ENCODE measurements around the gene WDR5B.

The WDR5B gene

DNA sequence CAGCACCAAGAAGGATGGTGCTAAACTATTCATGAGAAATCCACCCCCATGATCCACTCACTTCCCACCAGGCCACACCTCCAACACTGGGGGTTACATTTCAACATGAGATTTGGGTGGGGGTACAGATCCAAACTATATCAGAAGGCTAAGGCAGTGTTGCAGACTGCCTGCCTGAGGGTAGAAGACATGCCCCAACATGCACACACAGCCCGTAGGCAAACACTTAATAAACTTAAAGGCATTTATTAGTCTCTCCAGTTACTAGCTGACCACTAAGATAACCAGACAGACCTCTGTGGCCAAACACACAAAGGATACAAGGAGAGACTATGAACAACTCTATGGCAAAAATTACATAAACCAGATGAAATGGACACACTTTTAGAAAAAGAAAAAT, 21.7 kb downstream of the WDR5B start:
- Histone ChIP-seq H3K4me3 (ENCODE audit: low read length in 2 of 2) (no peak overlapping the region), H3K36me3 (ENCODE audit: control insufficient read depth in 2 of 2, insufficient read depth in 2 of 2, low read length in 2 of 2) (no peaks in the 10 kb centered on the region), H3K27me3 (ENCODE audit: control insufficient read depth in 1 of 2, insufficient read depth in 2 of 2, low read length in 2 of 2) (no peaks in the 10 kb centered on the region), H3K4me1 (ENCODE audit: control insufficient read depth, insufficient read depth, low read length) (no peaks in the 10 kb centered on the region), H3K27ac (ENCODE audit: low read length) (no peak overlapping the region), H3K9me3 (ENCODE audit: control insufficient read depth in 2 of 2, low read length in 2 of 2) (no peaks in the 10 kb centered on the region), H3K9ac (ENCODE audit: low read length in 2 of 2) (no peak overlapping the region)

DNA sequence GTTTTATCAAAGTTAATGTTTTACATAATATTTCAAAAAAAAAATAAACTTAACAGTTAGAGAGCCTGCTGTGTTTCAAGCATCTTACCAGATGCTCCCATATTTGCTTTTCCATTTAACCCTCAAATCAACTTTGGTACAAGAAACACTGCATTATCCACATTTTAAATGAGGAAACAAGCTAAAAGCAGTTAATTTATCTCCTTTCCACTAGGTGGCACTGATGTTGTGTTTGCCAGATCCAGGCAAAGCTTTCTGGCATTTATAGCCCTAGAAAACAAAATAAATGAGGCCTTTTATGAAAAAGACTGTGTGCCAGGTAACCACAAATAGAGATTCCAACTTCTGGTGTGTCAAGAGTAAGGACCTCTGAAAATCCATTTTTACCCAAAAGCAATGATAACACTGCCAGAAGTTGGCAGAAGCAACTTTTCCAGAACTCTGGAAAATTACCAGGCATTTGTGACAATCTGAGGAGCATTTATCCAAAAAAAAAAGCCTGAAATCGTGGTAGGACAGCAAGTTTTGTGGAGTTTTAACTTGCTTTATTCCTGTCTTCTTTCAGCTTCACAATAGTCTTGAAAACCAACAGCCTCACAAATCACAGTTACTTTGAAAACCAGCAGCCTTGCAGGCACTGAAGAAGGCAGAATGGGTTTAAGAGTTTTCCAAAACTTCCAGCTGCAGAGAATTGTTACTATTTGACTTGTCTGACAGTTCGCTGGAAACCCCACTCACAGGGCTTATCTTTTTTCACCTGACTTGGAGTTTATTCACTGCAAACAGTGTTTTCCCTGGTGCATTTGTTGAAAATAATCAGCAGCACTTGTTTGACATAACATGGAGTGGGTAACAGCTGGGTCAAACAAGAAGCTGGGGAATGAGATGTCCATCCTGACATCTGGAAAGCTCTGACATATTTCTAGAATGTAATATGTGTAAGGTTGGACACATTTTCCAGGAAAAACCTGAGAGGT, 22.7 kb downstream of the WDR5B start:
- Histone ChIP-seq H3K4me1 (ENCODE audit: control insufficient read depth, insufficient read depth, low read length) (no peaks in the 10 kb centered on the region), H3K27ac (ENCODE audit: low read length) (no peak overlapping the region), H3K9ac (ENCODE audit: low read length in 2 of 2) (no peak overlapping the region), H3K4me3 (ENCODE audit: low read length in 2 of 2) (no peak overlapping the region), H3K27me3 (ENCODE audit: control insufficient read depth in 1 of 2, insufficient read depth in 2 of 2, low read length in 2 of 2) (no peaks in the 10 kb centered on the region), H3K9me3 (ENCODE audit: control insufficient read depth in 2 of 2, low read length in 2 of 2) (no peaks in the 10 kb centered on the region), H3K36me3 (ENCODE audit: control insufficient read depth in 2 of 2, insufficient read depth in 2 of 2, low read length in 2 of 2) (no peaks in the 10 kb centered on the region)

DNA sequence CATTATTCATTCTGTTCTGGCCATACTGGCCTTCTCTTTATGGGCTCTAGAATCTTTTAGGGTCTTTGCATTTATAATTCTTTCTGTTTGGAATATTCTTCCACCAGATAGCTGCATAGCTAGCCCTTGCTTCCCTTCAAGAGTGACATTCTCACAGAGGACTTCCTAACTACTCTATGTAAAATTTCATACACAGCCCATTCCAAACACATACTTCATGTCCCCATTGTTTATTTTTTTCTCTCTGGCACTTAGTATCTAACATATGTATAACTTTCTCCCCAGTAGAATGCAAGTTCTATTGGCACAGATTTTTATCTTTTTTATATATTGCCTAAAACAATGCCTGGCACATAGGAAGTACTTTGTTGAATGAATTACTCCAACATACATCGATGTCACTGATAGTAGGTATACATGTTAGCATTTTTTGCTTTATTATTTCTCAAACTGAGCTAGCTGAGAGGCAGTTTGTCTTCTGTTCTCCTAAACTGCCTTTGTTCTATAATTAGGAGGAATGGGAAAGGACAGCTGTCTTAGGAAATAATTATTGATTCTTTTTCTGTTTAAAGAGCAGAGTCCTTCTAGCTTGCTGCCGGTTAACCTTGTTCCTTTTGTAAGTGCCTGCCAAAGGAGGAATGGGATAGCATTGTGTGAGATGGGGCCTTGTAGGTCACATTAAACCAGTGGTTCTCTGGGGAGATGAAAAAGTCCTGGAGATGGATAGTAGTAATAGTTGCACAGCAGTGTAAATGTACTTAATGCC, 24.0 kb downstream of the WDR5B start:
- no peak overlapping the region for H3K27ac ChIP-seq (ENCODE audit: low read length)
- peaks cover 0 to 4% of the 10 kb centered on the region in 2 donors for H3K36me3 ChIP-seq (ENCODE audit: control insufficient read depth in 2 of 2, insufficient read depth in 2 of 2, low read length in 2 of 2)
- H3K4me3 ChIP-seq (ENCODE audit: low read length in 2 of 2): no peak overlapping the region
- H3K9me3 ChIP-seq (ENCODE audit: control insufficient read depth in 2 of 2, low read length in 2 of 2): no peaks in the 10 kb centered on the region
- no peak overlapping the region for H3K9ac ChIP-seq (ENCODE audit: low read length in 2 of 2)
- H3K27me3 ChIP-seq (ENCODE audit: control insufficient read depth in 1 of 2, insufficient read depth in 2 of 2, low read length in 2 of 2): no peaks in the 10 kb centered on the region
- H3K4me1 ChIP-seq (ENCODE audit: control insufficient read depth, insufficient read depth, low read length): no peaks in the 10 kb centered on the region

DNA sequence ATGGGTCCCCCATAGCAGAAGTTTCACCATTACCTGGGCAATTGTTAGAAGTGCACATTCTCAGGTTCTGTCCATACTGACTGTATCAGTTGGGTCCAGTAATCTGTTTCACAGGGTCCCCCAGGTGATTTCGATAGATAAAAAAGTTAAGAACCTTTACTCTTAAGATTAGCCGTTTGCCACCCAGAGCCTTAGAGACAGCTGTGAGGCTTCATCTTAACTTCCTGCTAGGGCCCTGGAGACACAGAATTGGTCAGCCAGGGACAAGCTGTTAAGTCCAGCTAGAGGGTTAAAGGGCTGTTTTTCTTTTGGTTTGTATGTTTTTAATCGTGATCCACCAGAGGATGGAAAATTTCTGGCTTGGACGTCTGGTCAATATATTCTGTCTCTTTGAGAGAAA, 25.2 kb downstream of the WDR5B start:
- peaks cover 0 to 4% of the 10 kb centered on the region in 2 donors for H3K36me3 ChIP-seq (ENCODE audit: control insufficient read depth in 2 of 2, insufficient read depth in 2 of 2, low read length in 2 of 2)
- H3K27me3 ChIP-seq (ENCODE audit: control insufficient read depth in 1 of 2, insufficient read depth in 2 of 2, low read length in 2 of 2): no peaks in the 10 kb centered on the region
- H3K4me3 ChIP-seq (ENCODE audit: low read length in 2 of 2): no peak overlapping the region
- no peaks in the 10 kb centered on the region for H3K4me1 ChIP-seq (ENCODE audit: control insufficient read depth, insufficient read depth, low read length)
- H3K9me3 ChIP-seq (ENCODE audit: control insufficient read depth in 2 of 2, low read length in 2 of 2): no peaks in the 10 kb centered on the region
- H3K9ac ChIP-seq (ENCODE audit: low read length in 2 of 2): peak overlapping the region in 1 of 2 donors; percentile 23
- H3K27ac ChIP-seq (ENCODE audit: low read length): peak overlapping the region; percentile 13

DNA sequence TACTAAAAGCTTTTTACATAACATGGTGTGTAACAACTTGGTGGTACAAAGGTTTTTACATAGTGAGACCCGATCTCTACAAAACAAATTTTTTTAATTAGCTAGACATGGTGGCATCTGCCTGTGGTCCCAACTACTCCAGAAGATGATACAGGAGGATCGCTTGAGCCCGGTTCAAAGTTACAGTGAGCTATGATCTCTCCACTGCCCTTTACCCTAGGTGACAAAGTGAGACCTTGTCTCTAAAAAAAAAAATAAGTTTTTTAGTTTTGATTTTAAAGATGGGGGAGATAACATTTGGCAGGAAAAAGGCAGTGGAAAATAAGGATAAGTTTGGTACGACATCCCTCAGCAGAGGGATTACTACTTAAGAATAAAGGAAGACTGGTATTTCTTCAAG, 26.0 kb downstream of the WDR5B start:
- Histone ChIP-seq H3K27ac (ENCODE audit: low read length) (no peak overlapping the region), H3K9ac (ENCODE audit: low read length in 2 of 2) (no peak overlapping the region), H3K4me1 (ENCODE audit: control insufficient read depth, insufficient read depth, low read length) (no peaks in the 10 kb centered on the region), H3K9me3 (ENCODE audit: control insufficient read depth in 2 of 2, low read length in 2 of 2) (no peaks in the 10 kb centered on the region), H3K36me3 (ENCODE audit: control insufficient read depth in 2 of 2, insufficient read depth in 2 of 2, low read length in 2 of 2) (peaks cover 0 to 4% of the 10 kb centered on the region in 2 donors), H3K27me3 (ENCODE audit: control insufficient read depth in 1 of 2, insufficient read depth in 2 of 2, low read length in 2 of 2) (no peaks in the 10 kb centered on the region), H3K4me3 (ENCODE audit: low read length in 2 of 2) (no peak overlapping the region)

DNA sequence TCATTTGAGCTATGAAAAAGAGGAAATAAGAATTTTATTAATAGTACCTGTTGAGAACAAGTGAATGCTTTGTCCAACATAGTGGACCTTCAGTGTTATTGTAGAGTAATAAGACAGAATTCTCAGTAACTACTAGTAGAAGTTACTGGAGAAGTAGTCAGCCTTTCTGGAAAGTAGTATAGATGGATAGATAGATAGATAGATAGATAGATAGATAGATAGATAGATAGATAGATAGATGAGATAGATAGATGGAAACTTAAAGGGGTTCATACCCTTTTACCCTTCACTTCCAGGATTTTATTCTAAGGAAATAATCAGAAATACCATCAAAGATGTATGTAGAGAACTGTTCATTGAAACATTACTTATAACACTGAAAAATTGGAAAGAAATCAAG, 26.7 kb downstream of the WDR5B start:
- Histone ChIP-seq H3K4me1 (ENCODE audit: control insufficient read depth, insufficient read depth, low read length) (no peaks in the 10 kb centered on the region), H3K36me3 (ENCODE audit: control insufficient read depth in 2 of 2, insufficient read depth in 2 of 2, low read length in 2 of 2) (peaks cover 0 to 4% of the 10 kb centered on the region in 2 donors), H3K9ac (ENCODE audit: low read length in 2 of 2) (no peak overlapping the region), H3K4me3 (ENCODE audit: low read length in 2 of 2) (no peak overlapping the region), H3K9me3 (ENCODE audit: control insufficient read depth in 2 of 2, low read length in 2 of 2) (no peaks in the 10 kb centered on the region), H3K27ac (ENCODE audit: low read length) (no peak overlapping the region), H3K27me3 (ENCODE audit: control insufficient read depth in 1 of 2, insufficient read depth in 2 of 2, low read length in 2 of 2) (no peaks in the 10 kb centered on the region)

DNA sequence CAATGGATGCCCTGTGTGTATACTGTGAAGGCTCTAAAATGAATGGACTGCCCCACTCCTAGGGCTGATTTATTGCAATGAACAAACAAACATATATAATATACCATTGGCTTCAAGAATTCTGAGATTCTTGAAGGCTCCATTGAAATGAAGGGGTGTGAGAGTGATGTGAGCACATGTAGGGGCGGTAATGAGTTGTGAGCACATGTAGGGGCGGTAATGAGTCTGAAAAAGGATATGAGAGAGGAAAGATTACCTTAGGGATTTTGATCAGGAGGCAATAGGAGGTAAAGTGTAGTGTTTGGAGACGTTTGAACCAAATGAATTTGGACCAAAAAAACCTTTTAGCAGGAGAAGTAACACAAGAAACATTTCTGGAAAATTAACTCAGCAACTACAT, 28.2 kb downstream of the WDR5B start:
- no peaks in the 10 kb centered on the region for H3K27me3 ChIP-seq (ENCODE audit: control insufficient read depth in 1 of 2, insufficient read depth in 2 of 2, low read length in 2 of 2)
- peaks cover 0 to 4% of the 10 kb centered on the region in 2 donors for H3K36me3 ChIP-seq (ENCODE audit: control insufficient read depth in 2 of 2, insufficient read depth in 2 of 2, low read length in 2 of 2)
- H3K9ac ChIP-seq (ENCODE audit: low read length in 2 of 2): no peak overlapping the region
- no peaks in the 10 kb centered on the region for H3K9me3 ChIP-seq (ENCODE audit: control insufficient read depth in 2 of 2, low read length in 2 of 2)
- H3K27ac ChIP-seq (ENCODE audit: low read length): no peak overlapping the region
- peaks cover 5% of the 10 kb centered on the region for H3K4me1 ChIP-seq (ENCODE audit: control insufficient read depth, insufficient read depth, low read length)
- H3K4me3 ChIP-seq (ENCODE audit: low read length in 2 of 2): no peak overlapping the region

DNA sequence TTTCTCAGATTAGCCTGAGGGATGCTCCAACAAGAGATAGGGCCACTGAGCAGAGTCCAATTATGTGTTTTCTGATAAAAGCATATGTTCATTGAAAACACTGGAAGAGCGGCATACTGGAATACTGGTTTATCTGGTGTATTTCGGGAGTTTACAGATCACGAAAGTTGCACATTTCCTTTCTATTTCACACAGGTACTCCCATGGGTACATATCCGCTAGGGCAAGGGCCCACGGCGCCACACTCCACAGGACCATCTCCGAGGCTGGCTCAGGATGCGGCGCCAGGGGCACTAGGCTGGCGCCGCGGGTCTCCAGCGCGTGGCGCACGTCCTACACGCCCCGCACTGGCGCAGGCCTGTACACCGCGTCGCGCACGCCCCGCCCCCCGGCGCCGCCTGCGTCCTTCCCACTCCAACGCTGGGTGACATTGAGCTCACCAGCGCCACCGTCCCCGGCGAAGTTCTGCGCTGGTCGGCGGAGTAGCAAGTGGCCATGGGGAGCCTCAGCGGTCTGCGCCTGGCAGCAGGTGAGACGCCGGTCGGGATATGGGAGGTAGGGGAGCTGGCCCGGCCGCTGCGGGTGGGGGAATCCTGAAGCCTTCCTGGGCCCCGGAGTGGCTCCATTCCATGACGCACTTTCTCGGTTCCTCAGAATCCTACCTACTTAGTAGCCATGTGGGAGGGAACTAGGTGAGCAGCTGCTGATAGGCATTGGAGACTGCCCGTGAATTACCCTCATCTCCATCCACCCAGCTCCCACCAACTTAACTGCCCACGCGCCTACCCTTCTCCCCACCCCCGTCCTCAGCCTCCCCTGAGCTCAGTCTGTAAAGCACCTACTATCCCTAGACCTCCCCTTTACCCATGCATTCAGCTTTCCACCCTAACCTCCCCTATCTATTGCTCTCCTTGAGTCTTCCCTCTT, 31.8 kb downstream of the WDR5B start, which contains the start of gene FAM162A:
Gene FAM162A, plus strand, starts transcription at position 412 of the 927 bp plus-strand sequence. Its CDS starts 84 bp downstream, at position 496.
- Histone ChIP-seq H3K4me1 (ENCODE audit: control insufficient read depth, insufficient read depth, low read length) (peaks cover 5% of the 10 kb centered on the region), H3K4me3 (ENCODE audit: low read length in 2 of 2) (peak within 1 kb of the TSS; percentile 89 to 94), H3K27me3 (ENCODE audit: control insufficient read depth in 1 of 2, insufficient read depth in 2 of 2, low read length in 2 of 2) (no peaks in the 10 kb centered on the region), H3K9ac (ENCODE audit: low read length in 2 of 2) (peak within 1 kb of the TSS; percentile 88 to 91), H3K9me3 (ENCODE audit: control insufficient read depth in 2 of 2, low read length in 2 of 2) (no peaks in the 10 kb centered on the region), H3K27ac (ENCODE audit: low read length) (peak within 1 kb of the TSS; percentile 85), H3K36me3 (ENCODE audit: control insufficient read depth in 2 of 2, insufficient read depth in 2 of 2, low read length in 2 of 2) (peaks cover 0 to 4% of the 10 kb centered on the region in 2 donors)

DNA sequence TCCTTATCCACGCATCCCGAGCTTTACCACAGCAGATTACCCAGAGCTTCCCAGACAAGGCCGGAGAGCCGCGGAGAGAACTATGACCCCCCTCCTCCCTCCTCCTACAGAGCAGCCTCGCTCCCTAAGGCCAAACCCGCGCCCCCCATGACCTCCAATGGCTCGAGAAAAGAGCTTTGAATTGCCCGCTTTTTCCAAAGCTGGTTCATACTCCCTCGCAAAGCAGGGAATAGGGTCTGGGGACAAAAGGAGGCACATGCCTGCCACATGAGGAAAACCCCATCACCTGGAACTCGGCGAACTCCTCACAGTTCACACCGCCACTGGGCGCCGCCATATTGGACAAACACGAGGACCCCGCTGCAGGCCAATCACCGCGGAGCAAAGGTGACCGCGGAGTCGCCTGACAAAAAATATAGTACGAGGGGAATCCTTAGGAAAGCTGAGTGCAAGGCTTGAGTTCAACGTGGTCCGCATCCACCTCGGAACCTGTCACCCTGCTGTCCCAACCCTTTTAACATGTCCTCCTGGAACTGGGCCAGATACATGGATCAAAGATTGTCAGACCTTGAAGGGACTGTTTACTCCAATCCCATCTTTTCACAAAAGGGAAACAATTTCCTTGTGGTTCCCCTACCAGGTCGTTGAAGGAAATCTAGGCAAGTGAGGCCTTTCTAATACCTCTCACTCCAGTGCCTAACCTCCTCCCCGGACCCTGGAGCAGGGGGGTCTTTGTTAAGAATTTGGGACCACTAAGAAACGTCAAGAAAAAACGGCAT, 32.8 kb downstream of the WDR5B start, which contains the start of gene MIX23:
Gene MIX23, minus strand, starts transcription at position 344 of the 779 bp plus-strand sequence. Its CDS starts 7 bp downstream, at position 337.
- H3K9me3 ChIP-seq (ENCODE audit: control insufficient read depth in 2 of 2, low read length in 2 of 2): no peaks in the 10 kb centered on the region
- H3K4me1 ChIP-seq (ENCODE audit: control insufficient read depth, insufficient read depth, low read length): peaks cover 5% of the 10 kb centered on the region
- H3K36me3 ChIP-seq (ENCODE audit: control insufficient read depth in 2 of 2, insufficient read depth in 2 of 2, low read length in 2 of 2): peaks cover 0 to 4% of the 10 kb centered on the region in 2 donors
- H3K4me3 ChIP-seq (ENCODE audit: low read length in 2 of 2): peak within 1 kb of the TSS; percentile 89 to 94
- H3K9ac ChIP-seq (ENCODE audit: low read length in 2 of 2): peak within 1 kb of the TSS; percentile 88 to 91
- H3K27ac ChIP-seq (ENCODE audit: low read length): peak within 1 kb of the TSS; percentile 85
- no peaks in the 10 kb centered on the region for H3K27me3 ChIP-seq (ENCODE audit: control insufficient read depth in 1 of 2, insufficient read depth in 2 of 2, low read length in 2 of 2)
